GM19025 (cell line): ENCODE data around the gene PCDHB16.
"Not testable (repeated sequence)": the region's sequence is repeated elsewhere in the genome, so short reads cannot be mapped to it uniquely, and the experiment has no call there.

Source experiments
- ATAC-seq: cut with Tn5 transposase; IDR thresholded peaks from one replicate; pipeline ENCODE4 v1.9.1; 2021; ENCODE audit warnings: mild to moderate bottlenecking, low read depth, moderate library complexity; ENCODE audit not compliant: unreplicated experiment

PCDHB16 gene

DNA sequence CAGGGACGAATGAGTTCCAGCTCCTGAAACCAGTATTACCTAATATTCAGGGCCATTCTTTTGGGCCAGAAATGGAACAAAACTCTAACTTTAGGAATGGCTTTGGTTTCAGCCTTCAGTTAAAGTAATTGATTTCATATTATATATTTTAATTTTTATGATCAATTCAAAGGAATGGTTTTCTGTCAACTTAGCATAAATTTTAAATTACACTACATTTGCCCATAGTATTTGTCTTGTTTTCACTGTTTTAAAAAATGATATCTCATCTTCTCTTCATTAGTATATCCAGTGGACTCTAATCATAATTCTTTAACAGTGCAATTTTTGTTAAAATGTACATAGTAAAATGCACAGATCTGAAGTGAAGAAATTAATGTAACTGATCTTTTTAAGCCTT lies 1.9 kb upstream of the PCDHB16 start:
- no peak for ATAC-seq

DNA sequence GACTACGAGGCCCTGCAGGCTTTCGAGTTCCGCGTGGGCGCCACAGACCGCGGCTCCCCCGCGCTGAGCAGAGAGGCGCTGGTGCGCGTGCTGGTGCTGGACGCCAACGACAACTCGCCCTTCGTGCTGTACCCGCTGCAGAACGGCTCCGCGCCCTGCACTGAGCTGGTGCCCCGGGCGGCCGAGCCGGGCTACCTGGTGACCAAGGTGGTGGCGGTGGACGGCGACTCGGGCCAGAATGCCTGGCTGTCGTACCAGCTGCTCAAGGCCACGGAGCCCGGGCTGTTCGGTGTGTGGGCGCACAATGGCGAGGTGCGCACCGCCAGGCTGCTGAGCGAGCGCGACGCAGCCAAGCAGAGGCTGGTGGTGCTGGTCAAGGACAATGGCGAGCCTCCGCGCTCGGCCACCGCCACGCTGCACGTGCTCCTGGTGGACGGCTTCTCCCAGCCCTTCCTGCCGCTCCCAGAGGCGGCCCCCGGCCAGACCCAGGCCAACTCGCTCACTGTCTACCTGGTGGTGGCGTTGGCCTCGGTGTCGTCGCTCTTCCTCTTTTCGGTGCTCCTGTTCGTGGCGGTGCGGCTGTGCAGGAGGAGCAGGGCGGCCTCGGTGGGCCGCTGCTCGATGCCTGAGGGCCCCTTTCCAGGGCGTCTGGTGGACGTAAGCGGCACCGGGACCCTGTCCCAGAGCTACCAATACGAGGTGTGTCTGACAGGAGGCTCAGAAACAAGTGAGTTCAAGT lies 2.1 kb downstream of the PCDHB16 start:
- ATAC-seq = not testable (repeated sequence)

DNA sequence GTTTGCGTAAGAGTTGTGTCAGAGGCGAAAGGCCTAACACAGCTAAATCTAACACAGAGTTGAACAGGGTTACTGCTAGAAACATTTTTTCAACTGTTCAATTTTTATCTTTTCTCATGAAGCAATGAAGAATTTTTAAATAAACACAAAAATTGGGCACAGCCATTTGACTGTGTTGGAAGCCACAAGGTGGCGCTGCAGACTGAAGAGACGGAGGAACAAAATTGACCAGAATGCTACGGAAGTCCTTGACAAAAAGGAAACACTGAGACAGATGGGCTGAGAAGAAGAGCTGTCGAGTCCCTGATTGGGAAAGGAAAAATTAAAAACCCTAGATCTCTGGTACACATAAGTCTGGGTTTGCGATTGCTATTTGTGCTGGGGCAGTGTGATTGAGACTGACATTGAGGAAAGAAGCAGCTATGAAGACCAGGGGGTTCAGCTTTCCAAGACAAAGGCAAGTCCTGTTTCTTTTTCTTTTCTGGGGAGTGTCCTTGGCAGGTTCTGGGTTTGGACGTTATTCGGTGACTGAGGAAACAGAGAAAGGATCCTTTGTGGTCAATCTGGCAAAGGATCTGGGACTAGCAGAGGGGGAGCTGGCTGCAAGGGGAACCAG lies 4.8 kb downstream of the PCDHB16 start, which contains the start of gene PCDHB9:
Gene PCDHB9 (plus strand): TSS at position 265 of the 616 bp plus-strand sequence. CDS start 158 bp downstream, at position 423.
- ATAC-seq = no peak

DNA sequence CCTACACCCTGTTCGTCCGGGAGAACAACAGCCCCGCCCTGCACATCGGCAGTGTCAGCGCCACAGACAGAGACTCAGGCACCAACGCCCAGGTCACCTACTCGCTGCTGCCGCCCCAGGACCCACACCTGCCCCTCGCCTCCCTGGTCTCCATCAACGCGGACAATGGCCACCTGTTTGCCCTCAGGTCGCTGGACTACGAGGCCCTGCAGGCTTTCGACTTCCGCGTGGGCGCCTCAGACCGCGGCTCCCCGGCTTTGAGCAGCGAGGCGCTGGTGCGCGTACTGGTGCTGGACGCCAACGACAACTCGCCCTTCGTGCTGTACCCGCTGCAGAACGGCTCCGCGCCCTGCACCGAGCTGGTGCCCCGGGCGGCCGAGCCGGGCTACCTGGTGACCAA lies 6.5 kb downstream of the PCDHB16 start:
- ATAC-seq = not testable (repeated sequence)

DNA sequence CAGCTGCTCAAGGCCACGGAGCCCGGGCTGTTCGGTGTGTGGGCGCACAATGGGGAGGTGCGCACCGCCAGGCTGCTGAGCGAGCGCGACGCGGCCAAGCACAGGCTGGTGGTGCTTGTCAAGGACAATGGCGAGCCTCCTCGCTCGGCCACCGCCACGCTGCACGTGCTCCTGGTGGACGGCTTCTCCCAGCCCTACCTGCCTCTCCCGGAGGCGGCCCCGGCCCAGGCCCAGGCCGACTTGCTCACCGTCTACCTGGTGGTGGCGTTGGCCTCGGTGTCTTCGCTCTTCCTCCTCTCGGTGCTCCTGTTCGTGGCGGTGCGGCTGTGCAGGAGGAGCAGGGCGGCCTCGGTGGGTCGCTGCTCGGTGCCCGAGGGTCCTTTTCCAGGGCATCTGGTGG lies 6.9 kb downstream of the PCDHB16 start:
- not testable (repeated sequence) for ATAC-seq

DNA sequence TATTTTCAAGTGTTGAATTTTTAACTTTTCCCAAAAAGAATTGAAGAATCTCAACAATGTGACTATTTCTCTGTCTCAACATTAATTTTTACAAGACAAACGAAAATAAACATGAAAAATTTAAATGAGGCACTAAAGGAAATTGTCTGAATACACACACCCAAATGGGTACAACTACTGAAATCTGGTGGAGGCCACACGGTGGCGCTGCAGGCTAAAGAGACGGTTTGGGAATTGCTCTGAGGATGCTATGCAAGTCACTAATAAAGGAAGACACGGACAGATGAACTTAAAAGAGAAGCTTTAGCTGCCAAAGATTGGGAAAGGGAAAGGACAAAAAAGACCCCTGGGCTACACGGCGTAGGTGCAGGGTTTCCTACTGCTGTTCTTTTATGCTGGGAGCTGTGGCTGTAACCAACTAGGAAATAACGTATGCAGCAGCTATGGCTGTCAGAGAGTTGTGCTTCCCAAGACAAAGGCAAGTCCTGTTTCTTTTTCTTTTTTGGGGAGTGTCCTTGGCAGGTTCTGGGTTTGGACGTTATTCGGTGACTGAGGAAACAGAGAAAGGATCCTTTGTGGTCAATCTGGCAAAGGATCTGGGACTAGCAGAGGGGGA lies 10.0 kb downstream of the PCDHB16 start, which contains the start of gene PCDHB10:
Gene PCDHB10 (plus strand): TSS at position 244 of the 616 bp plus-strand sequence. CDS start 200 bp downstream, at position 444.
- no peak for ATAC-seq

DNA sequence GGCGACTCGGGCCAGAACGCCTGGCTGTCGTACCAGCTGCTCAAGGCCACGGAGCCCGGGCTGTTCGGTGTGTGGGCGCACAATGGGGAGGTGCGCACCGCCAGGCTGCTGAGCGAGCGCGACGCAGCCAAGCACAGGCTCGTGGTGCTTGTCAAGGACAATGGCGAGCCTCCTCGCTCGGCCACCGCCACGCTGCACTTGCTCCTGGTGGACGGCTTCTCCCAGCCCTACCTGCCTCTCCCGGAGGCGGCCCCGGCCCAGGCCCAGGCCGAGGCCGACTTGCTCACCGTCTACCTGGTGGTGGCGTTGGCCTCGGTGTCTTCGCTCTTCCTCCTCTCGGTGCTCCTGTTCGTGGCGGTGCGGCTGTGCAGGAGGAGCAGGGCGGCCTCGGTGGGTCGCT lies 12.1 kb downstream of the PCDHB16 start:
- ATAC-seq = not testable (repeated sequence)

DNA sequence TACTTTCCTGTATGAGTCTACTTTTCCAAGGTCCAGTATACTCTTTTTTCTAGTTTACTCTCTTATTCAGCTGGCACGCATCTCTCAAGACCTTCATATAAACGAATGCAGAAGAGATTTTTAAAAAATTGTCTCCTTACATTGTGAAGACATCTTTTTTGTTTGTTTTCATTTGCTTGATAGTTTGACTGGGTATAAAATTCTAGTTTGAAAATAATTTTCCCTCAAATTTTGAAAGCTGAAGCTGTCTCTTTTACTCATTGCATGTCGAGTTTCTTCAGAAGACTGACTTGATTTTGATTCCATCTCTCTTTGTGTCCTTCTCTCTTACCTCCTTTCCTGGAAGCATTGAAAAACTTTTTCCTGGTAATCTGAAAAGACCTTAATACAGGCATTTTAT lies 14.2 kb downstream of the PCDHB16 start:
- no peak for ATAC-seq

DNA sequence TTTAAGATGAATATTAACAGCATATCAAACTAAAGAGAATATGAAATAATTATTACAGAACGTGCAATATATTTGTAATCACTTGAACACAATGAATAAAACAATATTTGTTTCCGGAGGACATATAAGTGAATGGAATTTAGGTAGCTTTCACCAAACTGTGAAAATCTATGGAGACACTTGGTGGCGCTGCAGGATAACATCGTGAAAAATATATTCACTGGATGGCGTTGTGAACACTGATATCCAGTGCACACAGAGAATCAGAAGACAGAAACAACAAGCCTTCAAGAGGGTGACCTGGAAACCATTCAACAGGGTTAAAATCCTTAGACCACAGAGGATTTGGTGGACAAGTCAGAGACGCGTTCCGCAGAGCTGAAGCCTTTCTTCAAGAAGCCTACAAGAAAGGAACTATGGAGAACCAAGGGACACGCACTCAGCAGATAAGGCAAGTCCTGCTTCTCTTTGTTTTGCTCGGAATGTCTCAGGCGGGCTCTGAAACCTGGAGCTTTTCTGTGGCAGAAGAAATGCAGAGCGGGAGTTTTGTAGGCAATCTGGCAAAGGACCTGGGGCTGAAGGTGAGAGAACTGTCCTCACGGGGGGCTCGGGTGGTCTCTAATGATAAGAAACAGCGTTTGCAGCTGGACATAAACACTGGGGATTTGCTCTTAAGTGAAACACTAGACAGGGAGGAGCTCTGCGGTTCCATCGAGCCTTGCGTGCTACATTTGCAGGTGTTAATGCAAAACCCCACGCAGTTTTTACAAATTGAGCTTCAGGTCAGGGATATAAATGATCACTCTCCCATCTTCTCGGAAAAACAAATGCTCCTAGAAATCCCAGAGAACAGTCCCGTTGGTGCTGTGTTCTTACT lies 17.4 kb downstream of the PCDHB16 start, which contains the start of gene PCDHB11:
Gene PCDHB11 (plus strand): TSS at position 269 of the 877 bp plus-strand sequence. CDS start 148 bp downstream, at position 417.
- ATAC-seq = no peak

DNA sequence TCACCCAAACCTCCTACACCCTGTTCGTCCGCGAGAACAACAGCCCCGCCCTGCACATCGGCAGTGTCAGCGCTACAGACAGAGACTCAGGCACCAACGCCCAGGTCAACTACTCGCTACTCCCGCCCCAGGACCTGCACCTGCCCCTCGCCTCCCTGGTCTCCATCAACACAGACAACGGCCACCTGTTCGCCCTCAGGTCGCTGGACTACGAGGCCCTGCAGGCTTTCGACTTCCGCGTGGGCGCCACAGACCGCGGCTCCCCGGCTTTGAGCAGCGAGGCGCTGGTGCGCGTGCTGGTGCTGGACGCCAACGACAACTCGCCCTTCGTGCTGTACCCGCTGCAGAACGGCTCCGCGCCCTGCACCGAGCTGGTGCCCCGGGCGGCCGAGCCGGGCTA lies 18.9 kb downstream of the PCDHB16 start:
- not testable (repeated sequence) for ATAC-seq

DNA sequence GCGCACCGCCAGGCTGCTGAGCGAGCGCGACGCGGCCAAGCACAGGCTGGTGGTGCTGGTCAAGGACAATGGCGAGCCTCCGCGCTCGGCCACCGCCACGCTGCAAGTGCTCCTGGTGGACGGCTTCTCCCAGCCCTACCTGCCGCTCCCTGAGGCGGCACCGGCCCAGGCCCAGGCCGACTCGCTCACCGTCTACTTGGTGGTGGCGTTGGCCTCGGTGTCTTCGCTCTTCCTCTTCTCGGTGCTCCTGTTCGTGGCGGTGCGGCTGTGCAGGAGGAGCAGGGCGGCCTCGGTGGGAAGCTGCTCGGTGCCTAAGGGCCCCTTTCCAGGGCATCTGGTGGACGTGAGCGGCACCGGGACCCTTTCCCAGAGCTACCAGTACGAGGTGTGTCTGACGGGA lies 19.5 kb downstream of the PCDHB16 start:
- ATAC-seq = not testable (repeated sequence)

DNA sequence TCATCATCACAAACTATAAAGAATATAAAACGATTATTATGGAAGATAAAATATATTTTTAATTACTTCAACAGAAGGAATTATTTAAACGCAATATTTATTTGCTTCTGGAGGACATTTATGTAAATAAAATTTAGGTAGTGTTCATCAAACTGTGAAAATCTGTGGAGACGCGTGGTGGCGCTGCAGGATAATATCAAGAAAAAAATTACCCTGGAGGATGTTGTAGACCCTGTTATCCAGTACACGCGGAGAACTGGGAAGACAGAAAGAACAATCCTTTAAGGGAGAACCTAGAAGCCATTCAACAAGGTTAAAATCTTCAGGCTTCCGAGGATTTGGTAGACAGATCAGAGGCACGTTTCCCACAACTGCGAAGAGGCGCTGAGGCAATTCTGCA lies 26.3 kb downstream of the PCDHB16 start, which contains the start of gene PCDHB12:
Gene PCDHB12 (plus strand): TSS at position 242 of the 400 bp plus-strand sequence. CDS start 189 bp downstream, outside the sequence.
- no peak for ATAC-seq

DNA sequence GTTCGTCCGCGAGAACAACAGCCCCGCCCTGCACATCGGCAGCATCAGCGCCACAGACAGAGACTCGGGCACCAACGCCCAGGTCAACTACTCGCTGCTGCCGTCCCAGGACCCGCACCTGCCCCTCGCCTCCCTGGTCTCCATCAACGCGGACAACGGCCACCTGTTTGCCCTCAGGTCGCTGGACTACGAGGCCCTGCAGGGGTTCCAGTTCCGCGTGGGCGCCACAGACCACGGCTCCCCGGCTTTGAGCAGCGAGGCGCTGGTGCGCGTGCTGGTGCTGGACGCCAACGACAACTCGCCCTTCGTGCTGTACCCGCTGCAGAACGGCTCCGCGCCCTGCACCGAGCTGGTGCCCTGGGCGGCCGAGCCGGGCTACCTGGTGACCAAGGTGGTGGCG lies 28.1 kb downstream of the PCDHB16 start:
- ATAC-seq = not testable (repeated sequence)

DNA sequence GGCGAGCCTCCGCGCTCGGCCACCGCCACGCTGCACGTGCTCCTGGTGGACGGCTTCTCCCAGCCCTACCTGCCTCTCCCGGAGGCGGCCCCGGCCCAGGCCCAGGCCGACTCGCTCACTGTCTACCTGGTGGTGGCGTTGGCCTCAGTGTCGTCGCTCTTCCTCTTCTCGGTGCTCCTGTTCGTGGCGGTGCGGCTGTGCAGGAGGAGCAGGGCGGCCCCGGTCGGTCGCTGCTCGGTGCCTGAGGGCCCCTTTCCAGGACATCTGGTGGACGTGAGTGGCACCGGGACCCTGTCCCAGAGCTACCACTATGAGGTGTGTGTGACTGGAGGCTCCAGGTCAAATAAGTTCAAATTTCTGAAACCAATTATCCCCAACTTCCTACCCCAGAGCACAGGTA lies 28.7 kb downstream of the PCDHB16 start:
- not testable (repeated sequence) for ATAC-seq

DNA sequence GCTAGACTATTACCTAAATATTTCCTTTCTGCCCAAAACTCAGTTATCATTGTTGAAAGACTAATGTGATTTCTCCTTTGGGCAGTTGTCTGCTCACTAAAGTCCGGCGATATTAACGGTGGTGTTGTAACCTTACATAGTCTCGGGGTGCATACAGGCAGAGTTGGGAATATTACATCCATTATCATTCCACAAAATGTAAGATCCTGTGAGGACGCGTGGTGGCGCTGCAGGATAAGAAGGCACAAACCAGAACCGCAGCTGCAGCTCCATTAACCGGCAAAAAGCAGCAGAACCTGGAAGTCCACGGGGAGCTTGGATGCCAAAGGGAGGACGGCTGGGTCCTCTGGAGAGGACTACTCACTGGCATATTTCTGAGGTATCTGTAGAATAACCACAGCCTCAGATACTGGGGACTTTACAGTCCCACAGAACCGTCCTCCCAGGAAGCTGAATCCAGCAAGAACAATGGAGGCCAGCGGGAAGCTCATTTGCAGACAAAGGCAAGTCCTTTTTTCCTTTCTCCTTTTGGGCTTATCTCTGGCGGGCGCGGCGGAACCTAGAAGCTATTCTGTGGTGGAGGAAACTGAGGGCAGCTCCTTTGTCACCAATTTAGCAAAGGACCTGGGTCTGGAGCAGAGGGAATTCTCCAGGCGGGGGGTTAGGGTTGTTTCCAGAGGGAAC lies 31.6 kb downstream of the PCDHB16 start, which contains the start of gene PCDHB13:
Gene PCDHB13 (plus strand): TSS at position 264 of the 684 bp plus-strand sequence. CDS start 205 bp downstream, at position 469.
- not testable (repeated sequence) for ATAC-seq

DNA sequence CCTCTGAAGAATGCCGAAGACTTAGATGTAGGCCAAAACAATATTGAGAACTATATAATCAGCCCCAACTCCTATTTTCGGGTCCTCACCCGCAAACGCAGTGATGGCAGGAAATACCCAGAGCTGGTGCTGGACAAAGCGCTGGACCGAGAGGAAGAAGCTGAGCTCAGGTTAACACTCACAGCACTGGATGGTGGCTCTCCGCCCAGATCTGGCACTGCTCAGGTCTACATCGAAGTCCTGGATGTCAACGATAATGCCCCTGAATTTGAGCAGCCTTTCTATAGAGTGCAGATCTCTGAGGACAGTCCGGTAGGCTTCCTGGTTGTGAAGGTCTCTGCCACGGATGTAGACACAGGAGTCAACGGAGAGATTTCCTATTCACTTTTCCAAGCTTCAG lies 32.4 kb downstream of the PCDHB16 start:
- not testable (repeated sequence) for ATAC-seq

DNA sequence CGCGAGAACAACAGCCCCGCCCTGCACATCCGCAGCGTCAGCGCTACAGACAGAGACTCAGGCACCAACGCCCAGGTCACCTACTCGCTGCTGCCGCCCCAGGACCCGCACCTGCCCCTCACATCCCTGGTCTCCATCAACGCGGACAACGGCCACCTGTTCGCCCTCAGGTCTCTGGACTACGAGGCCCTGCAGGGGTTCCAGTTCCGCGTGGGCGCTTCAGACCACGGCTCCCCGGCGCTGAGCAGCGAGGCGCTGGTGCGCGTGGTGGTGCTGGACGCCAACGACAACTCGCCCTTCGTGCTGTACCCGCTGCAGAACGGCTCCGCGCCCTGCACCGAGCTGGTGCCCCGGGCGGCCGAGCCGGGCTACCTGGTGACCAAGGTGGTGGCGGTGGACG lies 33.3 kb downstream of the PCDHB16 start:
- ATAC-seq = not testable (repeated sequence)

DNA sequence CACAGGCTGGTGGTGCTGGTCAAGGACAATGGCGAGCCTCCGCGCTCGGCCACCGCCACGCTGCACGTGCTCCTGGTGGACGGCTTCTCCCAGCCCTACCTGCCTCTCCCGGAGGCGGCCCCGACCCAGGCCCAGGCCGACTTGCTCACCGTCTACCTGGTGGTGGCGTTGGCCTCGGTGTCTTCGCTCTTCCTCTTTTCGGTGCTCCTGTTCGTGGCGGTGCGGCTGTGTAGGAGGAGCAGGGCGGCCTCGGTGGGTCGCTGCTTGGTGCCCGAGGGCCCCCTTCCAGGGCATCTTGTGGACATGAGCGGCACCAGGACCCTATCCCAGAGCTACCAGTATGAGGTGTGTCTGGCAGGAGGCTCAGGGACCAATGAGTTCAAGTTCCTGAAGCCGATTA lies 33.8 kb downstream of the PCDHB16 start:
- not testable (repeated sequence) for ATAC-seq

DNA sequence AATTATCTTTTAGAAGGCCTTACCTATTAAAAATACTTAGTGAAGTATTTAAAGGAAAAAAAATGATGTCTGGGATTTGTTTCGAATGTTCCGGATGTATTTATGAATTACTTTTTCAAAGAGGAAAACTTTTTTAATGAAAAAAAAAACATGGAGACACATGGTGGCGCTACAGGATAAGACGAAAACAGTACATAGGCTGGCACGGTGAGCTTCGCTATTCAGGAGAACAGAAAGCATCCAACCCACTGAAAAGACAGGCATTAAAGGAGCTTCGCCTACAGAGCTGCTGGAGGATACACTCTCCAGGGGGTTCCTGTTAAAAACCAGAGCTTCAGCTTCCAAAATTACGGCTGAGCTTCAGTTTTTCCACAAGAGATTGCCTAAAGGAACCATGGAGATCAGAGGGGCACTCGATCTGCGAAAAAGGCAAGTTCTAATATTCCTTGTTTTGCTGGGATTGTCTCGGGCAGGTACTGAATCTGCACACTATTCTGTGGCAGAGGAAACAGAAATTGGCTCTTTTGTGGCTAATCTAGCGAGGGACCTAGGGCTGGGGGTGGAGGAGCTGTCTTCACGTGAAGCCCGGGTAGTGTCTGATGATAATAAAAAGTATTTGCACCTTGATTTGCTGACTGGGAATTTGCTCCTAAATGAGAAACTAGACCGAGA lies 41.1 kb downstream of the PCDHB16 start, which contains the start of gene PCDHB14:
Gene PCDHB14 (plus strand): TSS at position 232 of the 672 bp plus-strand sequence. CDS start 163 bp downstream, at position 395.
- ATAC-seq = no peak
